ENCODE measurements around the gene PUSL1. TPM values are rescaled to one million over a fixed set of nuclear protein-coding genes. Genes with fewer than 3 reads are reported as not detected.
A peak's percentile ranks its signal among the peaks of the same experiment; 100 is the strongest.

PUSL1 gene
- total and polyA plus RNA-seq, 2 of the 13 experiments (the other 11 are each of a cell fraction or from before 2014, with no cell fraction given): 8.3 to 22.2 TPM

DNA sequence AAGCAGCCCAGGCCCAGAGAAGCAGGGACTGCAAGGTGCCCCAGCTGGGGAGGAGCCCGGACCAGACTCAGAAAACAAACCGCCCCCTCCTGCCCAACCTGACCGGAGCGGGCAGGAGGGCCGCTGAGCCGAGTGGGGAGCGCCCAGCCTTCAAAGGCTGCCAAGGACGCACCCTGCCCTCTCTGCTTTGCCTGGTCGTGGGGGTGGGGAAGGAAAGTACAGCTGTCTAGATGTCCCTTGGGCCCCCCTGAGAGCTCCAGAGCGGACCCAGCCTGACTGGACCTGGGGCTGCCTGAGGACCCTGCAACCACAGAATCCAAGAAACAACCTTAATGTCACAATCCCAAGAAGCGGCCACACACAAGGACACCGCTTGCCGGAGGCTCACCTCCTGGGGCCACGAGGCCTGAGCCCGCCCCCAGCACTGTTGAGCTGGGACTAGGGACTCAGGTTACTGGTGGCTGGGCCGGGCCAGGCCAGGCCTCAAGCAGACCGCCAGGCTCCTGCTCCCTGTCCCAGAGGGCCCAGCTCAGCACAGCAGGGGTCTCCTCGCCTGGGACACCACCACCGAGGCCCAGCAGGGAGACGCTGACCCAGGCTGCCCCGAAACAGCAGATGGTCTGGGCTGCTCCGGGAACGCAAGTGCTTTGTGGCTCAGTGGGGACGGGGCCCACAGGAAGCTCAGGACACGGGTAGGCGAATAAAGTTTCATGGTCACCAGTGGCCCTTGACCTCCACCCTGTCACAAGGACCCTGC lies 39.4 kb downstream of the PUSL1 start (continued):
- TF ChIP-seq CBX5 (CRISPR knock-in tag; IDR thresholded peaks at IDR 0.05; ENCODE audit: borderline replicate concordance) (0 out of 2 replicates have a peak, but pooled peaks have one; percentile 11), CBX2 (IDR thresholded peaks at IDR 0.05; ENCODE audit: low read depth, low read length) (no peak), CBX2 (CRISPR knock-in tag; IDR thresholded peaks at IDR 0.05; ENCODE audit: low read depth) (no peak), EHMT2 (IDR thresholded peaks at IDR 0.05; ENCODE audit: borderline replicate concordance, low read depth, low read length) (no peak), XRCC5 (optimal IDR thresholded peaks at IDR 0.05; ENCODE audit: low read length) (no peak), KDM5B (CRISPR knock-in tag; IDR thresholded peaks at IDR 0.05; ENCODE audit: borderline replicate concordance) (peak; percentile 58), ERF (CRISPR knock-in tag; IDR thresholded peaks at IDR 0.05) (no peak; the same call in 1 of the 2 replicates), JUNB (CRISPR knock-in tag; IDR thresholded peaks at IDR 0.05; ENCODE audit: borderline replicate concordance) (no peak), THAP11 (CRISPR knock-in tag; IDR thresholded peaks at IDR 0.05) (peak; percentile 54), PAX8 (CRISPR knock-in tag; IDR thresholded peaks at IDR 0.05; ENCODE audit: borderline replicate concordance) (0 out of 2 replicates have a peak, but pooled peaks have one; percentile 55), ZNF12 (CRISPR knock-in tag; IDR thresholded peaks at IDR 0.05) (no peak), ZNF589 (CRISPR knock-in tag; conservative IDR thresholded peaks at IDR 0.05) (no peak), AGO1 (IDR thresholded peaks at IDR 0.05; ENCODE audit: low read depth, low read length, poor library complexity, severe bottlenecking) (no peak), HIVEP1 (CRISPR knock-in tag; IDR thresholded peaks at IDR 0.05) (no peak), ZNF136 (CRISPR knock-in tag; IDR thresholded peaks at IDR 0.05; ENCODE audit: low read depth) (peak; percentile 78; the same call in 1 of the 2 replicates), TCF7 (IDR thresholded peaks at IDR 0.05; ENCODE audit: low read depth) (0 out of 2 replicates have a peak, but pooled peaks have one; percentile 59)
- TF ChIP-seq, protein P1, sequence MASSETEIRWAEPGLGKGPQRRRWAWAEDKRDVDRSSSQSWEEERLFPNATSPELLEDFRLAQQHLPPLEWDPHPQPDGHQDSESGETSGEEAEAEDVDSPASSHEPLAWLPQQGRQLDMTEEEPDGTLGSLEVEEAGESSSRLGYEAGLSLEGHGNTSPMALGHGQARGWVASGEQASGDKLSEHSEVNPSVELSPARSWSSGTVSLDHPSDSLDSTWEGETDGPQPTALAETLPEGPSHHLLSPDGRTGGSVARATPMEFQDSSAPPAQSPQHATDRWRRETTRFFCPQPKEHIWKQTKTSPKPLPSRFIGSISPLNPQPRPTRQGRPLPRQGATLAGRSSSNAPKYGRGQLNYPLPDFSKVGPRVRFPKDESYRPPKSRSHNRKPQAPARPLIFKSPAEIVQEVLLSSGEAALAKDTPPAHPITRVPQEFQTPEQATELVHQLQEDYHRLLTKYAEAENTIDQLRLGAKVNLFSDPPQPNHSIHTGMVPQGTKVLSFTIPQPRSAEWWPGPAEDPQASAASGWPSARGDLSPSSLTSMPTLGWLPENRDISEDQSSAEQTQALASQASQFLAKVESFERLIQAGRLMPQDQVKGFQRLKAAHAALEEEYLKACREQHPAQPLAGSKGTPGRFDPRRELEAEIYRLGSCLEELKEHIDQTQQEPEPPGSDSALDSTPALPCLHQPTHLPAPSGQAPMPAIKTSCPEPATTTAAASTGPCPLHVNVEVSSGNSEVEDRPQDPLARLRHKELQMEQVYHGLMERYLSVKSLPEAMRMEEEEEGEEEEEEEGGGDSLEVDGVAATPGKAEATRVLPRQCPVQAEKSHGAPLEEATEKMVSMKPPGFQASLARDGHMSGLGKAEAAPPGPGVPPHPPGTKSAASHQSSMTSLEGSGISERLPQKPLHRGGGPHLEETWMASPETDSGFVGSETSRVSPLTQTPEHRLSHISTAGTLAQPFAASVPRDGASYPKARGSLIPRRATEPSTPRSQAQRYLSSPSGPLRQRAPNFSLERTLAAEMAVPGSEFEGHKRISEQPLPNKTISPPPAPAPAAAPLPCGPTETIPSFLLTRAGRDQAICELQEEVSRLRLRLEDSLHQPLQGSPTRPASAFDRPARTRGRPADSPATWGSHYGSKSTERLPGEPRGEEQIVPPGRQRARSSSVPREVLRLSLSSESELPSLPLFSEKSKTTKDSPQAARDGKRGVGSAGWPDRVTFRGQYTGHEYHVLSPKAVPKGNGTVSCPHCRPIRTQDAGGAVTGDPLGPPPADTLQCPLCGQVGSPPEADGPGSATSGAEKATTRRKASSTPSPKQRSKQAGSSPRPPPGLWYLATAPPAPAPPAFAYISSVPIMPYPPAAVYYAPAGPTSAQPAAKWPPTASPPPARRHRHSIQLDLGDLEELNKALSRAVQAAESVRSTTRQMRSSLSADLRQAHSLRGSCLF (CRISPR knock-in tag; IDR thresholded peaks at IDR 0.05; ENCODE audit: borderline replicate concordance): no peak
- TF ChIP-seq, protein P2, sequence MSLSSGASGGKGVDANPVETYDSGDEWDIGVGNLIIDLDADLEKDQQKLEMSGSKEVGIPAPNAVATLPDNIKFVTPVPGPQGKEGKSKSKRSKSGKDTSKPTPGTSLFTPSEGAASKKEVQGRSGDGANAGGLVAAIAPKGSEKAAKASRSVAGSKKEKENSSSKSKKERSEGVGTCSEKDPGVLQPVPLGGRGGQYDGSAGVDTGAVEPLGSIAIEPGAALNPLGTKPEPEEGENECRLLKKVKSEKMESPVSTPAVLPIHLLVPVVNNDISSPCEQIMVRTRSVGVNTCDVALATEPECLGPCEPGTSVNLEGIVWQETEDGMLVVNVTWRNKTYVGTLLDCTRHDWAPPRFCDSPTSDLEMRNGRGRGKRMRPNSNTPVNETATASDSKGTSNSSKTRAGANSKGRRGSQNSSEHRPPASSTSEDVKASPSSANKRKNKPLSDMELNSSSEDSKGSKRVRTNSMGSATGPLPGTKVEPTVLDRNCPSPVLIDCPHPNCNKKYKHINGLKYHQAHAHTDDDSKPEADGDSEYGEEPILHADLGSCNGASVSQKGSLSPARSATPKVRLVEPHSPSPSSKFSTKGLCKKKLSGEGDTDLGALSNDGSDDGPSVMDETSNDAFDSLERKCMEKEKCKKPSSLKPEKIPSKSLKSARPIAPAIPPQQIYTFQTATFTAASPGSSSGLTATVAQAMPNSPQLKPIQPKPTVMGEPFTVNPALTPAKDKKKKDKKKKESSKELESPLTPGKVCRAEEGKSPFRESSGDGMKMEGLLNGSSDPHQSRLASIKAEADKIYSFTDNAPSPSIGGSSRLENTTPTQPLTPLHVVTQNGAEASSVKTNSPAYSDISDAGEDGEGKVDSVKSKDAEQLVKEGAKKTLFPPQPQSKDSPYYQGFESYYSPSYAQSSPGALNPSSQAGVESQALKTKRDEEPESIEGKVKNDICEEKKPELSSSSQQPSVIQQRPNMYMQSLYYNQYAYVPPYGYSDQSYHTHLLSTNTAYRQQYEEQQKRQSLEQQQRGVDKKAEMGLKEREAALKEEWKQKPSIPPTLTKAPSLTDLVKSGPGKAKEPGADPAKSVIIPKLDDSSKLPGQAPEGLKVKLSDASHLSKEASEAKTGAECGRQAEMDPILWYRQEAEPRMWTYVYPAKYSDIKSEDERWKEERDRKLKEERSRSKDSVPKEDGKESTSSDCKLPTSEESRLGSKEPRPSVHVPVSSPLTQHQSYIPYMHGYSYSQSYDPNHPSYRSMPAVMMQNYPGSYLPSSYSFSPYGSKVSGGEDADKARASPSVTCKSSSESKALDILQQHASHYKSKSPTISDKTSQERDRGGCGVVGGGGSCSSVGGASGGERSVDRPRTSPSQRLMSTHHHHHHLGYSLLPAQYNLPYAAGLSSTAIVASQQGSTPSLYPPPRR (CRISPR knock-in tag; IDR thresholded peaks at IDR 0.05; ENCODE audit: borderline replicate concordance): peak; percentile 19; the same call in 1 of the 2 replicates
- TF ChIP-seq, protein P3, sequence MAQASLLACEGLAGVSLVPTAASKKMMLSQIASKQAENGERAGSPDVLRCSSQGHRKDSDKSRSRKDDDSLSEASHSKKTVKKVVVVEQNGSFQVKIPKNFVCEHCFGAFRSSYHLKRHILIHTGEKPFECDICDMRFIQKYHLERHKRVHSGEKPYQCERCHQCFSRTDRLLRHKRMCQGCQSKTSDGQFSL (CRISPR knock-in tag; IDR thresholded peaks at IDR 0.05): no peak

Measured in HepG2 (cell line).